OCI-LY3 (cell line): ENCODE data around the gene CCDC6.

Experiments used
- H2AFZ ChIP-seq: fragments of 200-600, 300-600 bp; shearing (Covaris generic); 2 replicates; pipeline ENCODE4 v1.6.0; 2014; ENCODE audit warnings: antibody characterized with exemption, low read depth, low read length
- H3K27ac ChIP-seq: fragments of 200-600, 300-600 bp; sonication (generic); 2 replicates; pipeline ENCODE4 v1.5.1; 2014; ENCODE audit warnings: mild to moderate bottlenecking, low read length, moderate library complexity, mixed read lengths
- H3K27me3 ChIP-seq: fragments of 200-600, 300-600 bp; sonication (generic); 2 replicates; pipeline ENCODE4 v1.6.1; 2014; ENCODE audit warnings: low read depth, low read length, mixed read lengths
- H3K36me3 ChIP-seq: fragments of 200-600, 300-600 bp; sonication (generic); replicated peaks from 2 replicates; pipeline ENCODE3; 2014; ENCODE audit warnings: low read depth, low read length, mixed read lengths
- H3K4me1 ChIP-seq: fragments of 300-600, 200-600 bp; sonication (generic); 2 replicates; pipeline ENCODE4 v1.6.1; 2014; ENCODE audit warnings: low read length, mixed read lengths
- H3K4me2 ChIP-seq: fragments of 200-600, 300-600 bp; sonication (generic); 2 replicates; pipeline ENCODE4 v1.6.1; 2014; ENCODE audit warnings: low read length, mixed read lengths
- H3K4me3 ChIP-seq: fragments of 300-600, 200-600 bp; sonication (generic); 2 replicates; pipeline ENCODE4 v1.5.1; 2014; ENCODE audit warnings: antibody characterized with exemption, mild to moderate bottlenecking, low read length, moderate library complexity
- H3K79me2 ChIP-seq: fragments of 300-600, 200-600 bp; shearing (Covaris generic); 2 replicates; pipeline ENCODE4 v1.6.1; 2014; ENCODE audit warnings: mild to moderate bottlenecking, low read length, mixed read lengths
- H3K9ac ChIP-seq: fragments of 300-600, 200-600 bp; shearing (Covaris generic); 2 replicates; pipeline ENCODE4 v1.6.0; 2014; ENCODE audit warnings: mild to moderate bottlenecking, low read length, moderate library complexity
- H3K9me3 ChIP-seq: fragments of 200-600, 300-600 bp; shearing (Covaris generic); 2 replicates; pipeline ENCODE4 v1.6.1; 2014; ENCODE audit warnings: low read length, mixed read lengths; ENCODE audit not compliant: insufficient read depth
- H4K20me1 ChIP-seq: fragments of 200-600, 300-600 bp; sonication (generic); 2 replicates; pipeline ENCODE4 v1.6.1; 2016; ENCODE audit warnings: low read length, mixed read lengths; ENCODE audit not compliant: insufficient read depth
- EZH2phosphoT487 ChIP-seq: fragments of 200-600 bp; shearing (Covaris generic); IDR thresholded peaks from 2 replicates; pipeline ENCODE4 v1.6.1; 2018; ENCODE audit warnings: antibody characterized with exemption, mixed run types, low read depth
- TF ChIP-seq, protein P1 (sequence below): fragments of 200-600, 300-600 bp; sonication (generic); IDR thresholded peaks from 2 replicates; pipeline ENCODE4 v1.5.1; 2014; ENCODE audit warnings: antibody characterized with exemption, low read length, low read depth

CCDC6 gene

DNA sequence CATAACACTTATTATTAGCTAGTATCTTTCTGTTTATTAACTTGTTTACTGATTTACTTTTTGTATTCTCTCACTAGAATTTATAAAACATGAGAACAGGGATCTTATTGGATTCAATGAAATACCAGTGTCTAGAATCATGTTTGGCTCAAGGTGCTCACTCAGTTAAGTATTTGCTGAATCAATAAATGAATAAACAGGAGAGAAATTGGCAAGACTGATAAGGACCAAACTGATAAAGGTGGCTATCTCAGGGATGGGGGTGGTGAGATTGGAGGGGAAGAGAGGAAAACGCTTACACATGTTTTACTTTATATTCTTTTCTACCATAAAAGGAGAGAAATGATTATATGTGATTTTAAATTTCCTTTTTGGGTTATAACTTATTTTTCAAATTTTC, 43.3 kb upstream of the CCDC6 start:
- H3K4me2 ChIP-seq, result no peak overlapping the region
- peaks cover 16% of the 10 kb centered on the region for H3K4me1 ChIP-seq
- no peaks in the 10 kb centered on the region for H3K36me3 ChIP-seq
- no peak overlapping the region for H2AFZ ChIP-seq
- no peak overlapping the region for H3K27ac ChIP-seq
- no peaks in the 10 kb centered on the region for H3K27me3 ChIP-seq
- TF ChIP-seq, protein P1, sequence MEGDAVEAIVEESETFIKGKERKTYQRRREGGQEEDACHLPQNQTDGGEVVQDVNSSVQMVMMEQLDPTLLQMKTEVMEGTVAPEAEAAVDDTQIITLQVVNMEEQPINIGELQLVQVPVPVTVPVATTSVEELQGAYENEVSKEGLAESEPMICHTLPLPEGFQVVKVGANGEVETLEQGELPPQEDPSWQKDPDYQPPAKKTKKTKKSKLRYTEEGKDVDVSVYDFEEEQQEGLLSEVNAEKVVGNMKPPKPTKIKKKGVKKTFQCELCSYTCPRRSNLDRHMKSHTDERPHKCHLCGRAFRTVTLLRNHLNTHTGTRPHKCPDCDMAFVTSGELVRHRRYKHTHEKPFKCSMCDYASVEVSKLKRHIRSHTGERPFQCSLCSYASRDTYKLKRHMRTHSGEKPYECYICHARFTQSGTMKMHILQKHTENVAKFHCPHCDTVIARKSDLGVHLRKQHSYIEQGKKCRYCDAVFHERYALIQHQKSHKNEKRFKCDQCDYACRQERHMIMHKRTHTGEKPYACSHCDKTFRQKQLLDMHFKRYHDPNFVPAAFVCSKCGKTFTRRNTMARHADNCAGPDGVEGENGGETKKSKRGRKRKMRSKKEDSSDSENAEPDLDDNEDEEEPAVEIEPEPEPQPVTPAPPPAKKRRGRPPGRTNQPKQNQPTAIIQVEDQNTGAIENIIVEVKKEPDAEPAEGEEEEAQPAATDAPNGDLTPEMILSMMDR, result no peak
- no peak for TF ChIP-seq EZH2phosphoT487
- no peak overlapping the region for H3K4me3 ChIP-seq
- no peak overlapping the region for H3K9ac ChIP-seq
- no peaks in the 10 kb centered on the region for H4K20me1 ChIP-seq
- no peaks in the 10 kb centered on the region for H3K9me3 ChIP-seq
- no peaks in the 10 kb centered on the region for H3K79me2 ChIP-seq

DNA sequence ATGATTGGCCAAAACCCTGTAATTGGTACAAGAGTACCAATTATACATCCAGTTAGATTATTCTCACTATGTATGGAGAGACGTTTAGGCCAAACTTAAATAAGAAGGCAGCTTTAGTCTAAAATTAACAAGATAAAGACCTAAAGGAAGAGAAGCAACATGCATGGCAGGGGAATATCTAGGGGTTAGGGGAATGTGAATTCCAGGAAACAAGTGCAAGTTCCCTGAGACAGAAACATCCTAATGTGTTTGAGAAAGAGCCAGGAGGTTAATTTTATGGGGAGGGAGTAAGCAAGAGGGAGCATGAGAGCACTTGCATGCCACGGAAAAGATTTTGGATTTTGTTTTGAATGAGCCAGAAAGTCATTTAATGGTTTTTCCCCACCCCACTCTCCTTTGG, 39.6 kb upstream of the CCDC6 start:
- 0 out of 2 replicates have a peak overlapping the region, but pooled peaks have one; percentile 39 for H2AFZ ChIP-seq
- H3K27me3 ChIP-seq, result no peaks in the 10 kb centered on the region
- no peaks in the 10 kb centered on the region for H3K79me2 ChIP-seq
- 0 out of 2 replicates have a peak overlapping the region, but pooled peaks have one; percentile 22 for H3K4me2 ChIP-seq
- no peaks in the 10 kb centered on the region for H3K36me3 ChIP-seq
- no peak overlapping the region for H3K9ac ChIP-seq
- no peak for TF ChIP-seq EZH2phosphoT487
- TF ChIP-seq, protein P1, result no peak
- H3K4me1 ChIP-seq, result peaks cover 9% of the 10 kb centered on the region
- H4K20me1 ChIP-seq, result no peaks in the 10 kb centered on the region
- no peaks in the 10 kb centered on the region for H3K9me3 ChIP-seq
- no peak overlapping the region for H3K27ac ChIP-seq
- no peak overlapping the region for H3K4me3 ChIP-seq

DNA sequence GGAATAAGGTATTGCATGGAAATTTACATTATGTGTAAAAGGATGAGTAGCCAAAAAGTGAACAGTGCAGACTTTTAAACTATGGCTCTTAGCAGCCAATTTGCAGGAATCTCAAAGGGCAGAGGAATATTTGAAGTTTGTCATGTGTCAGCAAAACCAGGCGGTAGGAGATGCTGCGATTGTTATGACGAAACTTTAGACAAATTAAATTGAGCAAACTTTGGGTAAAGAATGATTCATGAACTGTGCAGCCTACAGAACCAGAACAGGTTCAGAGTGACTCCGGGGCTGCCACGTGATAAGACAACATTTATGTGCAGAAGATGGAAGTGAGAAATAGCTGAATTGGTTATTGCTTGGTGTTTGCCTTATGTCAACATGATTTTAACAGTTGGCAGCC, 39.2 kb upstream of the CCDC6 start:
- no peak overlapping the region for H3K4me3 ChIP-seq
- no peaks in the 10 kb centered on the region for H3K9me3 ChIP-seq
- 0 out of 2 replicates have a peak overlapping the region, but pooled peaks have one; percentile 39 for H2AFZ ChIP-seq
- H4K20me1 ChIP-seq, result no peaks in the 10 kb centered on the region
- H3K79me2 ChIP-seq, result no peaks in the 10 kb centered on the region
- no peak overlapping the region for H3K27ac ChIP-seq
- peak overlapping the region; percentile 22; the same call in 1 of the 2 replicates for H3K4me2 ChIP-seq
- H3K36me3 ChIP-seq, result no peaks in the 10 kb centered on the region
- H3K27me3 ChIP-seq, result no peaks in the 10 kb centered on the region
- TF ChIP-seq, protein P1, result no peak
- no peak for TF ChIP-seq EZH2phosphoT487
- H3K9ac ChIP-seq, result no peak overlapping the region
- H3K4me1 ChIP-seq, result peaks cover 9% of the 10 kb centered on the region

DNA sequence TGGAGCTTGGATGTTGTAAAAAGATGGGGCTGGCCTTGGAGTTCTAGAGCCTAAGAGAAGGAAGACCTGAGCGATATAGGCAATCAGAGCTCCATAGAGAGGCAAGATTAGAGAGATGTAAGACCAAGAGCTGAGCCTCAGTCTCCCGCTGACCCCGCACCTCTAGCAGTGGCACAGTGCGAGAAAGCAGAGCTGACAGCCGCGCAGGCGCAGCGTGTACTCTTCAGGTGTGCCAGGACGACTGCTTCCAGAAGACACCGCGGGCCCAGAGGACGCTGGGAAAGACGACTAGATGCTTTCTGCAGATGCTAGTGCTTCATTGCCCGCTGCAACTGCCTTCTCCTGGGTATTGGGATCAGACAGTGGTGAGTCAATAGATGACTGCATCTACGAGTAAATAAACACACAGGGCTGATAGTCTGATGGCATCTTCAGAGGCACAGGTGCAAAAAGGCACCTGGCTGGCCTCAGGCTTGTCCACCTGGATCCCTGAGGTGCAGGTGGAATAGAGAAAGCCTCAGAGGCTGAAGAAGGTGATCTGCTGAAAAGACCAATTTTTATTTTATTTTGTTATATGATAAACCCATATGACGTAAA, 38.1 kb upstream of the CCDC6 start:
- Histone ChIP-seq H3K27me3 (no peaks in the 10 kb centered on the region), H3K9ac (no peak overlapping the region), H3K9me3 (no peaks in the 10 kb centered on the region), H3K4me2 (no peak overlapping the region), H4K20me1 (no peaks in the 10 kb centered on the region), H3K4me1 (peaks cover 9% of the 10 kb centered on the region), H3K27ac (no peak overlapping the region), H3K79me2 (no peaks in the 10 kb centered on the region), H3K4me3 (no peak overlapping the region), H2AFZ (no peak overlapping the region), H3K36me3 (no peaks in the 10 kb centered on the region)
- TF ChIP-seq, protein P1, result no peak
- TF ChIP-seq EZH2phosphoT487, result no peak
